PC-9 (cell line): ENCODE results near the gene SDCCAG8. TPM values are rescaled to one million over a fixed set of nuclear protein-coding genes. Genes with fewer than 3 reads are reported as not detected.

ENCODE experiments used
- BruUV-seq: library from RNA; stranded (reverse); fragments of 400-500 nt; replicated peaks from 2 replicates; lab custom pipeline; 2021; lab: Mats Ljungman, UMichigan
- CTCF ChIA-PET: fragments of 300-600 bp; sonication (Branson Sonifier 250); formaldehyde crosslinking; loops from one replicate; lab custom pipeline; 2022; ENCODE audit warnings: antibody characterized with exemption; lab: Charles Lee
- POLR2A ChIA-PET: fragments of 300-600 bp; sonication (Branson Sonifier 250); formaldehyde crosslinking; loops from one replicate; lab custom pipeline; 2022; ENCODE audit warnings: antibody characterized with exemption; ENCODE audit not compliant: unreplicated experiment; lab: Charles Lee
- DNase-seq, 2 experiments: peaks; one replicate each; pipeline versions ENCODE4 v3.0.0 to v3.0.0-alpha.2; 2015 to 2022; ENCODE audit warnings: mixed read lengths in 1 of 2
- H2AFZ ChIP-seq: fragments of 200-600 bp; sonication (generic); 2 replicates; pipeline ENCODE4 v1.8.1; 2017; ENCODE audit warnings: antibody characterized with exemption
- H3F3A ChIP-seq: fragments of 200-600 bp; sonication (generic); 2 replicates; pipeline ENCODE4 v1.8.1; 2017; ENCODE audit warnings: antibody characterized with exemption, mild to moderate bottlenecking, low read depth; ENCODE audit not compliant: insufficient read depth
- H3K27ac ChIP-seq: fragments of 200-600 bp; sonication (generic); 2 replicates; pipeline ENCODE4 v1.6.1; 2016; ENCODE audit warnings: mixed run types
- H3K27me3 ChIP-seq: fragments of 200-600 bp; sonication (generic); 2 replicates; pipeline ENCODE4 v1.6.1; 2016; ENCODE audit warnings: low read depth, mixed run types; ENCODE audit not compliant: insufficient read depth
- H3K36me3 ChIP-seq: fragments of 200-600 bp; sonication (generic); 2 replicates; pipeline ENCODE4 v1.6.1; 2016; ENCODE audit warnings: low read depth, mixed run types
- H3K4me1 ChIP-seq: fragments of 200-600 bp; sonication (generic); replicated peaks from 2 replicates; pipeline ENCODE4 v1.6.1; 2016; ENCODE audit warnings: mixed run types; ENCODE audit not compliant: insufficient read depth
- H3K4me2 ChIP-seq: fragments of 200-600 bp; sonication (generic); 2 replicates; pipeline ENCODE4 v1.6.1; 2017; ENCODE audit warnings: mixed run types
- H3K4me3 ChIP-seq: fragments of 200-600 bp; sonication (generic); 2 replicates; pipeline ENCODE4 v1.6.1; 2016; ENCODE audit warnings: mixed run types
- H3K79me2 ChIP-seq: fragments of 200-600 bp; sonication (generic); 2 replicates; pipeline ENCODE4 v1.6.1; 2017; ENCODE audit warnings: low read depth, mixed run types
- H3K9me2 ChIP-seq: fragments of 200-600 bp; sonication (generic); 2 replicates; pipeline ENCODE4 v1.8.1; 2017; ENCODE audit warnings: mild to moderate bottlenecking; ENCODE audit not compliant: insufficient read depth
- H3K9me3 ChIP-seq: fragments of 200-600 bp; sonication (generic); 2 replicates; pipeline ENCODE4 v1.8.1; 2016; ENCODE audit warnings: low read depth; ENCODE audit not compliant: insufficient read depth
- H4K20me1 ChIP-seq: fragments of 200-600 bp; sonication (generic); 2 replicates; pipeline ENCODE4 v1.8.1; 2017; ENCODE audit not compliant: insufficient read depth
- CTCF ChIP-seq: fragments of 200-600 bp; sonication (generic); conservative IDR thresholded peaks from 2 replicates; pipeline ENCODE4 v1.6.1; 2017; ENCODE audit warnings: mixed run types, antibody characterized with exemption, mild to moderate bottlenecking, moderate library complexity
- EZH2 ChIP-seq: fragments of 200-600 bp; sonication (generic); IDR thresholded peaks from 2 replicates; pipeline ENCODE4 v1.8.0; 2017; ENCODE audit warnings: antibody characterized with exemption, low read depth
- intact Hi-C: fragments of 100-400 bp; cut with micrococcal nuclease; formaldehyde crosslinking; loops from one replicate; pipeline ENCODE4 v1.10.0; 2022; ENCODE audit not compliant: unreplicated experiment
- total RNA-seq: library from RNA; stranded (reverse); gene quantifications from 2 replicates; pipeline ENCODE4 v1.2.3, GENCODE V29; 2021

The SDCCAG8 gene
- total RNA-seq, 1 experiment from 2014 or later, result 22.7 TPM

GRCh38 chr1:243270097-243270864, 14.4 kb downstream of the SDCCAG8 start:
- H3F3A ChIP-seq, result peaks cover 29% of the 10 kb centered on the region
- no peak overlapping the region for H3K4me3 ChIP-seq
- intact Hi-C loops, result no loop called here
- ChIA-PET POLR2A (no interaction called here), CTCF (no interaction called here)
- peaks cover 36% of the 10 kb centered on the region for H3K4me1 ChIP-seq
- H2AFZ ChIP-seq, result no peak overlapping the region
- no peak for TF ChIP-seq CTCF
- TF ChIP-seq EZH2, result no peak
- no peak for DNase-seq
- no TSS peak for BruUV-seq
- H3K79me2 ChIP-seq, result peaks cover 25% of the 10 kb centered on the region; the same call in 1 of the 2 replicates
- H3K4me2 ChIP-seq, result no peak overlapping the region
- H3K9me2 ChIP-seq, result no peaks in the 10 kb centered on the region
- H3K27me3 ChIP-seq, result no peaks in the 10 kb centered on the region
- H3K27ac ChIP-seq, result peak overlapping the region; percentile 88; the same call in 1 of the 2 replicates
- peaks cover 15% of the 10 kb centered on the region for H3K36me3 ChIP-seq
- H3K9me3 ChIP-seq, result no peaks in the 10 kb centered on the region
- H4K20me1 ChIP-seq, result no peaks in the 10 kb centered on the region

- no peaks in the 10 kb centered on the region for H3K9me2 ChIP-seq
- H3K27ac ChIP-seq, result no peak overlapping the region
- H3K4me3 ChIP-seq, result no peak overlapping the region
- H3K4me2 ChIP-seq, result no peak overlapping the region
- CTCF ChIA-PET, result no interaction called here
- POLR2A ChIA-PET, result no interaction called here
- H4K20me1 ChIP-seq, result no peaks in the 10 kb centered on the region
- 0 out of 2 replicates have a peak, but pooled peaks cover under 1% of the 10 kb centered on the region for H3K9me3 ChIP-seq
- H3F3A ChIP-seq, result peaks cover 26% of the 10 kb centered on the region
- no peaks in the 10 kb centered on the region for H3K27me3 ChIP-seq
- H3K4me1 ChIP-seq, result peaks cover 33% of the 10 kb centered on the region
- no peak for DNase-seq
- no peak for TF ChIP-seq EZH2
- no peak for TF ChIP-seq CTCF
- peaks cover 17% of the 10 kb centered on the region; the same call in 1 of the 2 replicates for H3K79me2 ChIP-seq
- H2AFZ ChIP-seq, result no peak overlapping the region
- intact Hi-C loops, result no loop called here
- BruUV-seq, result no TSS peak
- H3K36me3 ChIP-seq, result peaks cover 15% of the 10 kb centered on the region
Observed at GRCh38 chr1:243271996-243272395, 16.2 kb downstream of the SDCCAG8 start.

- no TSS peak for BruUV-seq
- POLR2A ChIA-PET, result no interaction called here
- TF ChIP-seq EZH2, result no peak
- TF ChIP-seq CTCF, result no peak
Observed at GRCh38 chr1:243272401-243272800, 16.6 kb downstream of the SDCCAG8 start.

More at GRCh38 chr1:243272401-243272800, 16.6 kb downstream of the SDCCAG8 start:
- H3K27me3 ChIP-seq, result no peaks in the 10 kb centered on the region
- no peaks in the 10 kb centered on the region for H3K9me2 ChIP-seq
- H4K20me1 ChIP-seq, result no peaks in the 10 kb centered on the region
- H3K4me2 ChIP-seq, result no peak overlapping the region
- H3K4me3 ChIP-seq, result no peak overlapping the region
- CTCF ChIA-PET, result no interaction called here
- peaks cover 17% of the 10 kb centered on the region; the same call in 1 of the 2 replicates for H3K79me2 ChIP-seq
- H3K27ac ChIP-seq, result no peak overlapping the region
- H3F3A ChIP-seq, result peaks cover 22% of the 10 kb centered on the region
- no peak for DNase-seq
- H3K9me3 ChIP-seq, result 0 out of 2 replicates have a peak, but pooled peaks cover 3% of the 10 kb centered on the region
- intact Hi-C loops, result no loop called here
- H3K36me3 ChIP-seq, result peaks cover 15% of the 10 kb centered on the region
- no peak overlapping the region for H2AFZ ChIP-seq
- peaks cover 29% of the 10 kb centered on the region for H3K4me1 ChIP-seq
